Naive thymus-derived CD8-positive, alpha-beta T cell (primary cell): ENCODE results near the gene KLF3. TPM values are rescaled to one million over a fixed set of nuclear protein-coding genes. Genes with fewer than 3 reads are reported as not detected.

ENCODE experiments used
- ATAC-seq, 2 donors: fragments of 150-1000 bp; cut with Tn5 transposase in 1 of 2; sonication (Bioruptor Pico), chemical (Tn5 transposase) in 1 of 2; 1 replicate in 1 of 2; 2 replicates in 1 of 2; pipeline ENCODE4 v1.10.0; 2021; ENCODE audit warnings: mild to moderate bottlenecking in 2 of 2, moderate library complexity in 2 of 2
- POLR2A ChIA-PET: fragments of 350-600 bp; sonication (Branson Sonifier 250); formaldehyde crosslinking; loops from one replicate; lab custom pipeline; 2021; ENCODE audit warnings: antibody characterized with exemption; lab: Charles Lee
- DNase-seq, 10 donors: peaks; one replicate each; pipeline versions ENCODE4 v3.0.0 to v3.0.0-alpha.2; 2020 to 2022
- H3K27ac Mint-ChIP-seq, 10 donors: one replicate each; pipeline ENCODE4 v1.8.0; 2020 to 2022; ENCODE audit warnings: mild to moderate bottlenecking in 10 of 10, mixed read lengths in 10 of 10, moderate library complexity in 4 of 10, inconsistent platforms in 1 of 10
- H3K27me3 Mint-ChIP-seq, 5 donors: one replicate each; pipeline ENCODE4 v1.8.0; 2021 to 2022; ENCODE audit warnings: mixed read lengths in 5 of 5
- H3K36me3 Mint-ChIP-seq, 3 donors: one replicate each; pipeline ENCODE4 v1.8.0; 2020 to 2022; ENCODE audit warnings: mixed read lengths in 3 of 3, mild to moderate bottlenecking in 2 of 3, inconsistent platforms in 1 of 3
- H3K4me1 Mint-ChIP-seq, 4 donors: one replicate each; pipeline ENCODE4 v1.8.0; 2021 to 2022; ENCODE audit warnings: mixed read lengths in 4 of 4
- H3K4me3 Mint-ChIP-seq, 10 donors: one replicate each; pipeline ENCODE4 v1.8.0; 2020 to 2022; ENCODE audit warnings: mild to moderate bottlenecking in 10 of 10, mixed read lengths in 10 of 10, moderate library complexity in 6 of 10, inconsistent platforms in 1 of 10
- H3K9me3 Mint-ChIP-seq, 9 donors: one replicate each; pipeline ENCODE4 v1.8.0; 2020 to 2022; ENCODE audit warnings: mixed read lengths in 9 of 9, mild to moderate bottlenecking in 3 of 9, inconsistent platforms in 1 of 9, moderate library complexity in 1 of 9
- polyA plus RNA-seq, 3 donors: library from polyadenylated mRNA; unstranded; fragments of 300-500 nt; fragmentation: Illumina TruSeq; gene quantifications; one replicate each; pipeline ENCODE4 v1.2.3, GENCODE V29; 2021
- total RNA-seq, 8 experiments: library from RNA in 2 of 8; stranded (reverse) in 2 of 8; gene quantifications; one replicate each; pipeline ENCODE4 v1.2.3 and lab custom pipeline; 2021 to 2026

KLF3 gene
- total and polyA plus RNA-seq, 5 experiments from 2014 or later: 46.2 to 125 (median 56.6) TPM

- POLR2A ChIA-PET: no interaction called here
- DNase-seq: no peak
- Mint-ChIP-seq H3K36me3 (peaks cover 0 to 5% (median 0%) of the 10 kb centered on the region in 3 donors), H3K27ac (peak overlapping the region in 6 of 10 donors; percentile 42 to 74 (median 56)), H3K9me3 (peaks cover 0 to 14% (median 0%) of the 10 kb centered on the region in 9 donors), H3K27me3 (peaks cover 0 to 5% (median 1%) of the 10 kb centered on the region in 5 donors), H3K4me1 (peaks cover 0 to 20% (median 15%) of the 10 kb centered on the region in 4 donors), H3K4me3 (no peak overlapping the region)
- no peak for ATAC-seq
Measured at GRCh38 chr4:38733663-38734062, 69.7 kb downstream of the KLF3 start.

GRCh38 chr4:38734446-38734845, 70.4 kb downstream of the KLF3 start:
- no peak for DNase-seq
- no peak for ATAC-seq
- Mint-ChIP-seq H3K36me3 (peaks cover 0 to 5% (median 0%) of the 10 kb centered on the region in 3 donors), H3K4me3 (no peak overlapping the region), H3K27me3 (peaks cover 0 to 5% (median 1%) of the 10 kb centered on the region in 5 donors), H3K9me3 (peaks cover 0 to 14% (median 0%) of the 10 kb centered on the region in 9 donors), H3K4me1 (peaks cover 0 to 14% (median 11%) of the 10 kb centered on the region in 4 donors), H3K27ac (peak overlapping the region in 3 of 10 donors; percentile 3 to 61 (median 59))
- POLR2A ChIA-PET: no interaction called here

GRCh38 chr4:38734911-38735310, 70.9 kb downstream of the KLF3 start:
- POLR2A ChIA-PET: no interaction called here
- ATAC-seq (no peak), DNase-seq (no peak)
- Mint-ChIP-seq H3K27me3 (peaks cover 0 to 5% (median 1%) of the 10 kb centered on the region in 5 donors), H3K27ac (peak overlapping the region in 1 of 10 donors; percentile 59), H3K4me3 (no peak overlapping the region), H3K9me3 (peaks cover 0 to 14% (median 0%) of the 10 kb centered on the region in 9 donors), H3K4me1 (peaks cover 0 to 14% (median 11%) of the 10 kb centered on the region in 4 donors), H3K36me3 (peaks cover 0 to 5% (median 0%) of the 10 kb centered on the region in 3 donors)

- Mint-ChIP-seq H3K36me3 (peaks cover 0 to 5% (median 0%) of the 10 kb centered on the region in 3 donors), H3K4me3 (no peak overlapping the region), H3K27ac (no peak overlapping the region), H3K27me3 (peaks cover 0 to 5% (median 1%) of the 10 kb centered on the region in 5 donors), H3K9me3 (peaks cover 0 to 14% (median 0%) of the 10 kb centered on the region in 9 donors), H3K4me1 (peaks cover 0 to 10% (median 9%) of the 10 kb centered on the region in 4 donors)
- DNase-seq (no peak), ATAC-seq (no peak)
- POLR2A ChIA-PET: no interaction called here
Measured at GRCh38 chr4:38735870-38736269, 71.9 kb downstream of the KLF3 start.

GRCh38 chr4:38738940-38739803, 75.2 kb downstream of the KLF3 start:
- ATAC-seq: no peak
- peaks cover 0 to 2% (median 0%) of the 10 kb centered on the region in 9 donors for H3K9me3 Mint-ChIP-seq
- no peak for DNase-seq
- H3K4me3 Mint-ChIP-seq: no peak overlapping the region
- H3K4me1 Mint-ChIP-seq: peaks cover 2 to 14% (median 5%) of the 10 kb centered on the region in 4 donors
- POLR2A ChIA-PET: no interaction called here
- H3K27ac Mint-ChIP-seq: no peak overlapping the region
- H3K27me3 Mint-ChIP-seq: peaks cover 0 to 5% (median 1%) of the 10 kb centered on the region in 5 donors
- peaks cover 0 to 5% (median 3%) of the 10 kb centered on the region in 3 donors for H3K36me3 Mint-ChIP-seq

GRCh38 chr4:38740303-38740702, 76.3 kb downstream of the KLF3 start:
- DNase-seq (no peak), ATAC-seq (no peak)
- Mint-ChIP-seq H3K27me3 (peaks cover 0 to 5% (median 1%) of the 10 kb centered on the region in 5 donors), H3K36me3 (peaks cover 0 to 5% (median 3%) of the 10 kb centered on the region in 3 donors), H3K4me1 (peaks cover 2 to 12% (median 4%) of the 10 kb centered on the region in 4 donors), H3K27ac (no peak overlapping the region), H3K4me3 (no peak overlapping the region), H3K9me3 (no peaks in the 10 kb centered on the region)
- POLR2A ChIA-PET: no interaction called here

GRCh38 chr4:38743866-38744265, 79.9 kb downstream of the KLF3 start:
- POLR2A ChIA-PET: no interaction called here
- no peaks in the 10 kb centered on the region for H3K27me3 Mint-ChIP-seq
- peaks cover 2 to 18% (median 14%) of the 10 kb centered on the region in 3 donors for H3K36me3 Mint-ChIP-seq
- H3K27ac Mint-ChIP-seq: peak overlapping the region in 1 of 10 donors; percentile 27
- H3K4me1 Mint-ChIP-seq: peaks cover 2 to 12% (median 4%) of the 10 kb centered on the region in 4 donors
- DNase-seq (no peak), ATAC-seq (no peak)
- H3K9me3 Mint-ChIP-seq: peaks cover 0 to 25% (median 11%) of the 10 kb centered on the region in 9 donors
- no peak overlapping the region for H3K4me3 Mint-ChIP-seq

GRCh38 chr4:38745881-38746280, 81.9 kb downstream of the KLF3 start:
- DNase-seq (no peak), ATAC-seq (no peak)
- H3K9me3 Mint-ChIP-seq: peaks cover 0 to 25% (median 11%) of the 10 kb centered on the region in 9 donors
- POLR2A ChIA-PET: interaction anchor here (0.7 kb wide), 1 partner anchor 83 kb away, joined by 5 read pairs; no protein-coding TSS in a partner anchor
- peaks cover 2 to 12% (median 4%) of the 10 kb centered on the region in 4 donors for H3K4me1 Mint-ChIP-seq
- no peak overlapping the region for H3K4me3 Mint-ChIP-seq
- H3K27me3 Mint-ChIP-seq: no peaks in the 10 kb centered on the region
- peaks cover 2 to 19% (median 14%) of the 10 kb centered on the region in 3 donors for H3K36me3 Mint-ChIP-seq
- no peak overlapping the region for H3K27ac Mint-ChIP-seq

- DNase-seq (no peak), ATAC-seq (no peak)
- Mint-ChIP-seq H3K4me3 (no peak overlapping the region), H3K27me3 (no peaks in the 10 kb centered on the region), H3K4me1 (peaks cover 2 to 12% (median 4%) of the 10 kb centered on the region in 4 donors), H3K9me3 (peaks cover 0 to 25% (median 11%) of the 10 kb centered on the region in 9 donors), H3K27ac (no peak overlapping the region), H3K36me3 (peaks cover 2 to 19% (median 11%) of the 10 kb centered on the region in 3 donors)
- POLR2A ChIA-PET: no interaction called here
Measured at GRCh38 chr4:38747629-38748028, 83.6 kb downstream of the KLF3 start.

GRCh38 chr4:38749336-38749735, 85.3 kb downstream of the KLF3 start:
- H3K4me1 Mint-ChIP-seq: no peaks in the 10 kb centered on the region
- peaks cover 2 to 19% (median 11%) of the 10 kb centered on the region in 3 donors for H3K36me3 Mint-ChIP-seq
- POLR2A ChIA-PET: no interaction called here
- no peak overlapping the region for H3K4me3 Mint-ChIP-seq
- no peak for DNase-seq
- H3K27me3 Mint-ChIP-seq: no peaks in the 10 kb centered on the region
- ATAC-seq: no peak
- H3K9me3 Mint-ChIP-seq: peaks cover 0 to 25% (median 11%) of the 10 kb centered on the region in 9 donors
- H3K27ac Mint-ChIP-seq: no peak overlapping the region
